ENCODE measurements around the gene ATG4B. TPM values are rescaled to one million over a fixed set of nuclear protein-coding genes. Genes with fewer than 3 reads are reported as not detected.

Gene ATG4B
- polyA plus RNA-seq, 1 donor from 2014 or later, result 128 TPM

GRCh38 chr2:241615522-241616052, 21.9 kb upstream of the ATG4B start:
- Histone ChIP-seq H3K4me2 (ENCODE audit: low read length) (no peak overlapping the region), H3K9me2 (ENCODE audit: insufficient read depth, low read length) (no peaks in the 10 kb centered on the region), H3K27ac (ENCODE audit: low read length) (no peak overlapping the region), H3K27me3 (ENCODE audit: insufficient read depth, low read depth, low read length) (no peaks in the 10 kb centered on the region), H3K4me3 (ENCODE audit: low read length) (no peak overlapping the region), H3K9me3 (ENCODE audit: low read length) (no peaks in the 10 kb centered on the region), H3F3A (ENCODE audit: insufficient read depth, low read length, poor library complexity, severe bottlenecking) (no peaks in the 10 kb centered on the region), H3K79me2 (replicated peaks; ENCODE audit: insufficient read depth, low read length) (no peaks in the 10 kb centered on the region), H3K9ac (ENCODE audit: low read length) (no peak overlapping the region), H4K20me1 (ENCODE audit: insufficient read depth) (no peaks in the 10 kb centered on the region), H2AFZ (ENCODE audit: low read depth, low read length) (no peak overlapping the region), H3K36me3 (ENCODE audit: insufficient read depth, low read length) (peaks cover 4% of the 10 kb centered on the region)
- TF ChIP-seq MXI1 (conservative IDR thresholded peaks at IDR 0.05; ENCODE audit: poor library complexity, severe bottlenecking) (no peak), CTCF (IDR thresholded peaks at IDR 0.05; ENCODE audit: poor library complexity, severe bottlenecking) (no peak), EP300 (conservative IDR thresholded peaks at IDR 0.05; ENCODE audit: poor library complexity, severe bottlenecking) (no peak), EZH2 (IDR thresholded peaks at IDR 0.05; ENCODE audit: borderline replicate concordance, insufficient read depth, low read length, poor library complexity, severe bottlenecking) (no peak), SMC3 (conservative IDR thresholded peaks at IDR 0.05; ENCODE audit: poor library complexity) (no peak), RAD21 (conservative IDR thresholded peaks at IDR 0.05) (no peak), TAF1 (IDR thresholded peaks at IDR 0.05; ENCODE audit: low read depth) (no peak), REST (IDR thresholded peaks at IDR 0.05; ENCODE audit: borderline replicate concordance) (no peak), POLR2AphosphoS5 (IDR thresholded peaks at IDR 0.05) (no peak)

GRCh38 chr2:241616168-241617125, 21.0 kb upstream of the ATG4B start:
- TF ChIP-seq CTCF (IDR thresholded peaks at IDR 0.05; ENCODE audit: poor library complexity, severe bottlenecking) (no peak), MXI1 (conservative IDR thresholded peaks at IDR 0.05; ENCODE audit: poor library complexity, severe bottlenecking) (no peak), RAD21 (conservative IDR thresholded peaks at IDR 0.05) (no peak), POLR2AphosphoS5 (IDR thresholded peaks at IDR 0.05) (no peak), REST (IDR thresholded peaks at IDR 0.05; ENCODE audit: borderline replicate concordance) (no peak), TAF1 (IDR thresholded peaks at IDR 0.05; ENCODE audit: low read depth) (no peak), SMC3 (conservative IDR thresholded peaks at IDR 0.05; ENCODE audit: poor library complexity) (no peak), EP300 (conservative IDR thresholded peaks at IDR 0.05; ENCODE audit: poor library complexity, severe bottlenecking) (no peak), EZH2 (IDR thresholded peaks at IDR 0.05; ENCODE audit: borderline replicate concordance, insufficient read depth, low read length, poor library complexity, severe bottlenecking) (no peak)
- Histone ChIP-seq H3F3A (ENCODE audit: insufficient read depth, low read length, poor library complexity, severe bottlenecking) (no peaks in the 10 kb centered on the region), H2AFZ (ENCODE audit: low read depth, low read length) (no peak overlapping the region), H4K20me1 (ENCODE audit: insufficient read depth) (no peaks in the 10 kb centered on the region), H3K36me3 (ENCODE audit: insufficient read depth, low read length) (peaks cover 4% of the 10 kb centered on the region), H3K79me2 (replicated peaks; ENCODE audit: insufficient read depth, low read length) (no peaks in the 10 kb centered on the region), H3K9me2 (ENCODE audit: insufficient read depth, low read length) (no peaks in the 10 kb centered on the region), H3K4me3 (ENCODE audit: low read length) (peak overlapping the region; percentile 41), H3K4me2 (ENCODE audit: low read length) (no peak overlapping the region), H3K27me3 (ENCODE audit: insufficient read depth, low read depth, low read length) (no peaks in the 10 kb centered on the region), H3K9me3 (ENCODE audit: low read length) (no peaks in the 10 kb centered on the region), H3K27ac (ENCODE audit: low read length) (no peak overlapping the region), H3K9ac (ENCODE audit: low read length) (no peak overlapping the region)

Data from neural cell (in vitro differentiated cells).